ENCODE measurements around the gene HSF5. TPM values are rescaled to one million over a fixed set of nuclear protein-coding genes. Genes with fewer than 3 reads are reported as not detected.

HSF5 gene
- total and polyA plus RNA-seq, 2 of the 13 experiments (the other 11 are each of a cell fraction or from before 2014, with no cell fraction given) = not detected

DNA sequence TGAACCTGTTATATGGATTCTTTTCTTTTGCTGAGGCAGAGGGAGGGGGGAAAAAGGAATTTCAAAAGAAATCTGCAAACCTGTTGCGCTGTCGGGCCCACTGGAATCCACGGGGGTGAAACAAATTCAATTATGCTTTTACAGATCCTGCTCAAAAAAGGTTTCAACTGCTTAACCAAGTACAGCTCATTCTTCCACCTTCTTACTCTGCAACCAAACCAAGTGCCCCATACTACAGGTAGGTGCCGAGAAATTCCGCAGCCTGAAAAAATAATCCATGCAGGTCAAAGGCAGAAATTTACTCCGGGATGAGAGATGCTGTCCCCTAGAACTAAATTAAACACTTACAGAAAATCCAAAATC is 71.3 kb downstream of the HSF5 start:
- Histone ChIP-seq H2AFZ (ENCODE audit: low read length) (no peak overlapping the region), H3K27me3 (ENCODE audit: control insufficient read depth in 1 of 2, insufficient read depth in 2 of 2, low read length in 2 of 2) (peaks cover 0 to 8% of the 10 kb centered on the region in 2 experiments; a peak in 3 of 5 replicates), H3K79me2 (ENCODE audit: insufficient read depth, low read length) (peaks cover 55% of the 10 kb centered on the region), H3K4me3 (replicated peaks in 1 of 3; ENCODE audit: insufficient read depth in 1 of 3, low read depth in 2 of 3, low read length in 3 of 3) (peak overlapping the region; percentile 73 to 88 (median 81)), H3K9ac (ENCODE audit: insufficient read depth, low read depth, low read length) (peak overlapping the region; percentile 85), H3K27ac (ENCODE audit: extremely low read length, insufficient read depth, low read length) (peak overlapping the region; percentile 77), H3K36me3 (replicated peaks in 1 of 2; ENCODE audit: control insufficient read depth in 1 of 2, insufficient read depth in 2 of 2, low read length in 2 of 2) (no peaks in the 10 kb centered on the region), H3K4me1 (ENCODE audit: insufficient read depth, low read length) (peaks cover 21% of the 10 kb centered on the region), H4K20me1 (ENCODE audit: insufficient read depth, low read length) (no peaks in the 10 kb centered on the region), H3K4me2 (ENCODE audit: low read depth, low read length) (peak overlapping the region; percentile 87), H3K9me3 (ENCODE audit: low read length) (no peaks in the 10 kb centered on the region)
- in situ Hi-C loops (cut with HindIII; ENCODE audit: extremely low pct_ligation_motif_present, low pct_unique_long_range_greater_than_20kb) (loop anchor here (5.0 kb wide), 1 partner anchor 55 kb away; no protein-coding TSS in a partner anchor), intact Hi-C loops (cut with micrococcal nuclease; ENCODE audit: unreplicated experiment) (loop anchor here (1.0 kb wide), 5 partner anchors 25 to 100 kb away; partner anchors contain the start of gene SUPT4H1)
- peak; percentile 2; the same call in 2 of the 3 replicates for ATAC-seq
- no peak for FAIRE-seq
- ChIA-PET CTCF (ENCODE audit: low intra/inter-chr PET ratio, low total read pairs) (interaction anchor here (1.5 to 2.4 kb wide), 4 partner anchors 26 to 100 kb away, joined by 3 to 20 read pairs (median 12); partner anchors contain the start of gene SUPT4H1), POLR2A (interaction anchor here (0.7 to 6.1 kb wide), 22 partner anchors 8 to 214 kb away, joined by 3 to 254 read pairs (median 10); partner anchors contain the start of genes MTMR4 and SUPT4H1)
- WGBS (ENCODE audit: low lambda C conversion rate) = 0% methylated on average over 6 of the region's 6 CpGs
- no peak for DNase-seq (ENCODE audit: low spot score)
- TSS peak; percentile 63 for BruUV-seq (replicated peaks)
- TF ChIP-seq ASH2L (IDR thresholded peaks at IDR 0.05; ENCODE audit: insufficient read length, low read depth, low read length) (peak; percentile 48), ZNF572 (CRISPR knock-in tag; IDR thresholded peaks at IDR 0.05) (no peak), SNAPC2 (CRISPR knock-in tag; IDR thresholded peaks at IDR 0.05) (0 out of 2 replicates have a peak, but pooled peaks have one; percentile 39), ZNF530 (CRISPR knock-in tag; IDR thresholded peaks at IDR 0.05; ENCODE audit: low read depth) (no peak), ZSCAN29 (CRISPR knock-in tag; conservative IDR thresholded peaks at IDR 0.05) (no peak), HDAC6 (IDR thresholded peaks at IDR 0.05; ENCODE audit: low read depth, low read length) (peak; percentile 91; the same call in 1 of the 2 replicates), ZFP37 (CRISPR knock-in tag; IDR thresholded peaks at IDR 0.05; ENCODE audit: borderline replicate concordance) (no peak), TBL1XR1 (IDR thresholded peaks at IDR 0.05; ENCODE audit: borderline replicate concordance, low read length, partially characterized antibody) (no peak), RBM22 (optimal IDR thresholded peaks at IDR 0.05; ENCODE audit: low read length) (peak; percentile 67), POGZ (CRISPR knock-in tag; IDR thresholded peaks at IDR 0.05) (no peak), RBFOX2 (IDR thresholded peaks at IDR 0.05; ENCODE audit: low read depth, low read length) (peak; percentile 90), ZNF569 (CRISPR knock-in tag; IDR thresholded peaks at IDR 0.05; ENCODE audit: borderline replicate concordance) (peak; percentile 58; the same call in 1 of the 2 replicates), DMAP1 (CRISPR knock-in tag; IDR thresholded peaks at IDR 0.05) (no peak), ISX (CRISPR knock-in tag; conservative IDR thresholded peaks at IDR 0.05) (no peak), ZNF549 (CRISPR knock-in tag; IDR thresholded peaks at IDR 0.05) (no peak), ZNF30 (CRISPR knock-in tag; IDR thresholded peaks at IDR 0.05) (no peak), ZNF615 (CRISPR knock-in tag; IDR thresholded peaks at IDR 0.05; ENCODE audit: borderline replicate concordance) (0 out of 2 replicates have a peak, but pooled peaks have one; percentile 20)
- TF ChIP-seq, protein P1, sequence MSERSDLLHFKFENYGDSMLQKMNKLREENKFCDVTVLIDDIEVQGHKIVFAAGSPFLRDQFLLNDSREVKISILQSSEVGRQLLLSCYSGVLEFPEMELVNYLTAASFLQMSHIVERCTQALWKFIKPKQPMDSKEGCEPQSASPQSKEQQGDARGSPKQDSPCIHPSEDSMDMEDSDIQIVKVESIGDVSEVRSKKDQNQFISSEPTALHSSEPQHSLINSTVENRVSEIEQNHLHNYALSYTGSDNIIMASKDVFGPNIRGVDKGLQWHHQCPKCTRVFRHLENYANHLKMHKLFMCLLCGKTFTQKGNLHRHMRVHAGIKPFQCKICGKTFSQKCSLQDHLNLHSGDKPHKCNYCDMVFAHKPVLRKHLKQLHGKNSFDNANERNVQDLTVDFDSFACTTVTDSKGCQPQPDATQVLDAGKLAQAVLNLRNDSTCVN (CRISPR knock-in tag; IDR thresholded peaks at IDR 0.05; ENCODE audit: borderline replicate concordance) = no peak
- TF ChIP-seq, protein P2, sequence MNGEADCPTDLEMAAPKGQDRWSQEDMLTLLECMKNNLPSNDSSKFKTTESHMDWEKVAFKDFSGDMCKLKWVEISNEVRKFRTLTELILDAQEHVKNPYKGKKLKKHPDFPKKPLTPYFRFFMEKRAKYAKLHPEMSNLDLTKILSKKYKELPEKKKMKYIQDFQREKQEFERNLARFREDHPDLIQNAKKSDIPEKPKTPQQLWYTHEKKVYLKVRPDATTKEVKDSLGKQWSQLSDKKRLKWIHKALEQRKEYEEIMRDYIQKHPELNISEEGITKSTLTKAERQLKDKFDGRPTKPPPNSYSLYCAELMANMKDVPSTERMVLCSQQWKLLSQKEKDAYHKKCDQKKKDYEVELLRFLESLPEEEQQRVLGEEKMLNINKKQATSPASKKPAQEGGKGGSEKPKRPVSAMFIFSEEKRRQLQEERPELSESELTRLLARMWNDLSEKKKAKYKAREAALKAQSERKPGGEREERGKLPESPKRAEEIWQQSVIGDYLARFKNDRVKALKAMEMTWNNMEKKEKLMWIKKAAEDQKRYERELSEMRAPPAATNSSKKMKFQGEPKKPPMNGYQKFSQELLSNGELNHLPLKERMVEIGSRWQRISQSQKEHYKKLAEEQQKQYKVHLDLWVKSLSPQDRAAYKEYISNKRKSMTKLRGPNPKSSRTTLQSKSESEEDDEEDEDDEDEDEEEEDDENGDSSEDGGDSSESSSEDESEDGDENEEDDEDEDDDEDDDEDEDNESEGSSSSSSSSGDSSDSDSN (CRISPR knock-in tag; IDR thresholded peaks at IDR 0.05) = peak; percentile 8; the same call in 1 of the 2 replicates
- TF ChIP-seq, protein P3, sequence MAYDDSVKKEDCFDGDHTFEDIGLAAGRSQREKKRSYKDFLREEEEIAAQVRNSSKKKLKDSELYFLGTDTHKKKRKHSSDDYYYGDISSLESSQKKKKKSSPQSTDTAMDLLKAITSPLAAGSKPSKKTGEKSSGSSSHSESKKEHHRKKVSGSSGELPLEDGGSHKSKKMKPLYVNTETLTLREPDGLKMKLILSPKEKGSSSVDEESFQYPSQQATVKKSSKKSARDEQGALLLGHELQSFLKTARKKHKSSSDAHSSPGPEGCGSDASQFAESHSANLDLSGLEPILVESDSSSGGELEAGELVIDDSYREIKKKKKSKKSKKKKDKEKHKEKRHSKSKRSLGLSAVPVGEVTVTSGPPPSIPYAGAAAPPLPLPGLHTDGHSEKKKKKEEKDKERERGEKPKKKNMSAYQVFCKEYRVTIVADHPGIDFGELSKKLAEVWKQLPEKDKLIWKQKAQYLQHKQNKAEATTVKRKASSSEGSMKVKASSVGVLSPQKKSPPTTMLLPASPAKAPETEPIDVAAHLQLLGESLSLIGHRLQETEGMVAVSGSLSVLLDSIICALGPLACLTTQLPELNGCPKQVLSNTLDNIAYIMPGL (CRISPR knock-in tag; IDR thresholded peaks at IDR 0.05; ENCODE audit: borderline replicate concordance in 1 of 2, low read depth in 1 of 2) = no peak

Measured in HepG2 (cell line).